ENCODE data around the gene CPT1A.
"Not testable (repeated sequence)": the region's sequence is repeated elsewhere in the genome, so short reads cannot be mapped to it uniquely, and the experiment has no call there.

CPT1A gene
- 34.4 to 84.0 (median 52.8) reads per million in 4 donors for total RNA-seq

DNA sequence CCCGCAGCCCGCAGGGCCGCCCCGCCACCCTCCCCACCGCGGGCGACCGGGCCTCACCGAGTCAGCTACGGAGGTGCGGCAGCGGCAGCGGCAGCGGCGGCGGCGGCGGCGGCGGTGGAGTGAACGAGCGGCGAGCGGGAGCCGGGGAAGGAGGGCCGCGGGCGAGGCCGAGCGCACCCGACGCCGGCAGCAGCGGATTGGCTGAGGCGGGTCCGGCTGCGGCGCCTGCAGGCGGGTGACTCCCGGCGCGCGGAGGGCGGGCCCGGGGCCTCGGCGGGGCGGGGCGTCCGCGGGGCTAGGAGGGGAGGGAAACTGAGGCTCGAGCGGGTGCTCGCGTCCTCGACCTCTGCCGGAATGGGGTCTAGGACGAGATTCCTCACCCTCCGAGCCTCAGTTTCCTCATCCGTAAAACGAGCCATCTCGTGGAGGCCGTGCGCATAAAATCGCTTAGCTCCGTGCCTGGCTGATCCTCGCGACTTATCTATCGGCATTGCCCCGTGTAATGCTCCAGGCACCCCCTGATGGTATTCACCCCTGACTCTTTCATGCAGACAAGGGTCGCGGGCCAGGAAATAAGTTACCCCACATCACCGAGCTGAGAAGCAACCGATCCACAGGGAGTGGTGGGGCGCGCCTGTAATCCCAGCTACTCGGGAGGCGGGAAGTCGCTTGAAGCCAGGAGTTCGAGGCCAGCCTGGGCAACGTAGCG is at the start of gene CPT1A:
CPT1A (minus strand) TSS at position 199 of the 709 bp plus-strand sequence. CDS start 26,442 bp downstream, outside the sequence.
- peak; percentile 52 to 77 (median 58) for DNase-seq

DNA sequence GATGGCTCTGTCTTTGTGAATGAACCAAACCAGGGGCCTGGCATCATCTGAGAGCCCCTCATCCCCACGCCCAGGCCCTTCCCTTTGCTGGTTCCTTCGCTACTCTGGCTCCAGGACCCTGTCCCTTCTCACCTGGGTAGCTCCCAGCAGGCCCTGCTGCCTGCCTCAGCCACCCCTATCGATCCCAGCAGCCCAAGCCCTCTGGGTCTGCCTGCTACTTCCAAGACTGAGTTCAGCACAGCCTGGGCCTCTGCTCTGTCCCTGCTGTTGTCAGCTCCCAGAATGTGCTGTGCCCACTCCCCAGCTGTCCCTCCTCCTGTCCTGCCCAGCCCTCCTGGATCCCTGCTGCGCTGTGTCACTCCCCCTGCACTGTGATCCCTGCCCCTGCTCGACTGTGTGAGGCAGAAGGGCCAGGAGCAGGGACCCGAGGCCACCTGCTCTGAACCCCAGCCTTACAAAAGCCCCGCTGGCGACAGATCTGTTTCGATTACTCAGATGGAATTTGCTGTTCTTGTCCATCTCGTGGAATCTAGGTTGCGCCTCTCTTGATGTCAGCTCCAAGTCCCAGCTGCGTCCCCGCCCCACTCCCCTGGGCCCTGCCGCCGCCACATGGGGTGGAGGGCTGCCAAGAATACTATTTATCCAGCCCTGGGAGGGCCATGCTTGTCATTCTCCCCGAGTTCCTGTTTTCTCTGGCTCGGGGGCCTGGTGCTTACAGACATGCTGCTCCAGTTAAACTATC is 48.9 kb upstream of the CPT1A start:
- no peak for DNase-seq

- DNase-seq, result no peak
Observed at GRCh38 chr11:68889948-68890446, 48.3 kb upstream of the CPT1A start.

DNA sequence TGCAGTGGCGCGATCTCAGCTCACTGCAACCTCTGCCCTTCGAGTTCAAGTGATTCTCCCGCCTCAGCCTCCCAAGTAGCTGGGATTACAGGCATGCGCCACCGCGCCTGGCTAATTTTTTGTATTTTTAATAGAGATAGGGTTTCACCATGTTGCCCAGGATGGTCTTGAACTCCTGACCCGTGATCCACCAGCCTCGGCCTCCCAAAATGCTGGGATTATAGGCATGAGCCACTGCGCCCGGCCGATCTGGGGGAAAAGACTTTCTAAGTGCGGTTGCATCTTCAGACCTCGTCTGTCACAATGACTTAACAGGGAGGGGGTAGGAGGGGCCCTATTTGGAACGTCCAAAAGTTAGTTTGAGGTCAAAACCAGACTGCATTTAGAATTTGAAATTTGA is 43.1 kb upstream of the CPT1A start:
- DNase-seq, result not testable (repeated sequence)

DNA sequence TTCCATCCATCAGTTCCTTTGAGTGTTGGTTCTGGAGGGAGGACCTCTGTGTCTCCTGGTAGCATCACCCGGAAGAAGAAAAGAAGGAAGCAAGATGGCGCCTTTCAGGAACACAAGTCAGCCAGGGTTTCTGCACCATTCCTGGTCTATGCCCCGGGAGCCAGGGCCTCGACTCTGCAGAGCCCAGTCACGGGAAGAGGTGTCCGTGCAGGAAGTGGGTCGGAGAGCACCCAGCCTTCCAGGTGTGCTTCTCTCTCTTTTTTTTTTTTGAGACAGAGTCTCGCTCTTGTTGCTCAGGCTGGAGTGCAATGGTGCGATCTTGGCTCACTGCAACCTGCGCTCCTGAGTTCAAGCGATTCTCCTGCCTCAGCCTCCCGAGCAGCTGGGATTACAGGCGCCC is 40.7 kb upstream of the CPT1A start:
- no peak for DNase-seq

- DNase-seq, result no peak
Observed at GRCh38 chr11:68881320-68881719, 39.6 kb upstream of the CPT1A start.

- DNase-seq, result no peak
Observed at GRCh38 chr11:68880851-68881250, 39.1 kb upstream of the CPT1A start.

DNA sequence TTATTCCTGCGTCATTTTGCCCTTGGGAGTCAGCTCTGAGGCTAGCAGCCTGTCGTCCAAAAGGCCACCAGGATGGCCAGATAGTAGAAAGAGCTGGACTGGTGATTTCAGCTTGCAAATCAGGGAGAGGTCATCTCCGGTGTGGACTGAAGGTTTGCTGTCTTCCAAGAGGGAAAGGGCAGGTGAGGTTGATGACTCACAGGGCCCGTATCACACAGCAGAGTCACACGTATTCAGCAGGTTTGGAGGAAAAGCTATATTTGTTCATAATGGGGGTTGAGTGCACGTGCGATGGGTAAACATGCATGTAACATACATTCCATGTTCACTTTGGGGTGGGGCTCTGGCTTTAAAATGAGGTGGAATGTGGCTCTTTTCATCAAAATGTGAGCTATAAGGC is 36.3 kb upstream of the CPT1A start:
- DNase-seq, result no peak

GRCh38 chr11:68872216-68873003 is 30.7 kb upstream of the CPT1A start:
- no peak for DNase-seq

GRCh38 chr11:68870470-68870869 is 28.8 kb upstream of the CPT1A start:
- DNase-seq, result no peak

DNA sequence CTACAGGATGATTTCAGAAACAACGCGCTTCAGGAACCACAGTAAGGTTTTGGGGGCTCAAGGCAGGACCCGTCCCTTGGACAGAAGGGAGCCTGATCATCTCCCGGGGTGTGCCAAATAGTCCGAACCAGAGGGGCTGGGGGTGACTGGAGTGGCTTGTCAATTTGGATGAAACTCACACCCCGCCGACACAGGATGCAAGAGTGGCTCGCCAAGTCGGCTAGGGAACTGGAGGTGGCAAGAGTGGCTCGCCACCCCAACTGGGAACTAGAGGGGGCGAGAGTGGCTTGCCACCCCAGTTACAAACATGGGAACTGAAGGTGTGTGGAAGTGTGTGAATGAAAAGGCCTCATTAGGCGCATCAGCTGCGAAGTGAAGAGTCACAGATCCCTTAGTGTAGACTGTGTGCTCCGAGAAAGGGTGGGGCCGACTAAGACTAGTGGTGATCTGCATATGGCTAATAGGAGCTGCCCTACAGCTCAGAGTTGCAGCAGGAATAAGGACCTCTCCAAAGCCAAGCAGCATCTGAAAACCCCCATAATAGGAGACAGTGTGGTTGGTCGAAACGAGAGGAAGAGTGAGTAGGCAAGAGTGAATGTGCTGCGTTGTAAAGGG is 26.6 kb upstream of the CPT1A start:
- no peak for DNase-seq

GRCh38 chr11:68867066-68867465 is 25.4 kb upstream of the CPT1A start:
- DNase-seq, result no peak

GRCh38 chr11:68865241-68865640 is 23.5 kb upstream of the CPT1A start:
- no peak for DNase-seq

DNA sequence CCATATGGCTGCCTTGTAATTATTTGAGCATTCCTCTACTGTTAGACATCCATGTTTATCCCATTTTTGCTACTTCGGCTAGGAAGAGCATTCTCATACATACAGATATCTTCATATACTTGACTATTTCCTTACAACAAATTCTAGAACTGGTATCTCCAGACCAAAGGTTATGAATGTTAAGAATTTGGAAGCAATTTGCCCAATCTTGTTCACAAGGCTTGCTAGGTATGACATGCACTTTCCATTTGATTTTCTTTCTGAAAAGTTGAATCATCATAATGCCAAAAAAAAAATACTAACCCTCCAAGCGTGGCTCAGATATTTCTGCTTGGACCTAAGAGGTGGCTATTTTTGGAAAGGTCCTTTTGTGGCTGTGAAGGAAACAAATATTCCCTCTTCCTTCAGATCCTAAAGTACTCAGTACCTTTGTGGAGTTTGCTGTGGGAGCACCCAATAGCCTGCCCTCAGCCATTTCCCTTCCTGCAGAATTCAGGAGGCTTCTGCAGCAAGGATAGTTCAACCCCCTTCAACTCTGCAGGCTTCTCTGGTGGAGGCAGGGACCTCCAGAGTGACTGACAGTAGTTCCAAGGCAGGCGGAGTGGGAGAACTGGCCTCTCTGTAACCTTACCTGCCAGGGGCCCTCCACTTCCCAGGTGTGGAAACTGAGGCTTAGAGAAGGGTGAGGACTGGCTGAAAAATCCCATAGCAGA is 22.0 kb upstream of the CPT1A start:
- DNase-seq, result no peak

- no peak for DNase-seq
Observed at GRCh38 chr11:68862421-68862820, 20.7 kb upstream of the CPT1A start.

GRCh38 chr11:68859123-68859522 is 17.4 kb upstream of the CPT1A start:
- DNase-seq, result no peak

DNA sequence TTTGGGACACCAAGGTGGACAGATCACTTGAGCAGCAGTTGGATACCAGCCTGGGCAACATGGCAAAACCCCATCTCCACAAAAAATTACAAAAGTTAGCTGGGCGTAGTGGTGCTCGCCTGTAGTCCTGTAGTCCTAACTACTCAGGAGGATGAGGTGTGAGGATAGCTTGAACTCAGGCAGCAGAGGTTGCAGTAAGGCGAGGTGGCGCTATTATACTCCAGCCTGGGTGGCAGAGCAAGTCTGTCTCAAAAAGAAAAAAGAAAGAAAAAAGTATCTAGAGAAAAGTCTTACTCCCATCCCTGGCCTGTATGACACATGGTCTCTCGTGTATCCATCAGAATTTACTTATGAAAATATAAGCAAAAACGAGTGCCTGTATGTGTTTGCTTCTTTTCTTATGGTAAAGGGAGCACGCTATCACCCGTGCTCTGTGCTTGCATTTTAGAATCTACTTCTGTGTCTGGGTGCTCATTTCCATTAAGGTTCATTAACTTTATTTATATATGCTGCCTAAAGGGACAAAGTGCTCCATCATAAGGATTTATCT is 15.4 kb upstream of the CPT1A start:
- DNase-seq, result no peak

DNA sequence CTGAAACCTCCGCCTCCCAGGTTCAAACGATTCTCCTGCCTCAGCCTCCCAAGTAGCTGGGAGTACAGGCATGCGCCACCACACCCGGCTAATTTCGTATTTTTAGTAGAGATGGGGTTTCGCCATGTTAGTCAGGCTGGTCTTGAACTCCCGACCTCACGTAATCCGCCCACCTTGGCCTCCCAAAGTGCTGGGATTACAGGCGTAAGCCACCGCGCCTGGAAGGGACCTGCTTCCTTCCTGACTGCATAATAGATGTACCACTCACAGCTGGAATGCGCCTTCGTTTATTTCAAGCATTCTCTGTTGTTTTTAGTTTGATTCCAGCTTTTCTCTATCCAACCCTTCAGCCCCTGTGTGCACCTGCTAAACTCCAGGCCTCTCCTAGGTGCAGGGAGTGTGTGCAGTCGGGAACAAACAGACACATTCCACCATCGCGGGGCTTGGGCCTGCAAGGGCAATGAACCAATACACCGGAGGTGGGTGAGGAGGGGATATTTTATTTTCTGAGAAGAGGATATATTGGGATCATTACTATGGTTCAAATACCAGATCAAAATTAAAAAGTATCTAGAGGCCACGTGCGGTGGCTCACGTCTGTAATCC is 14.8 kb upstream of the CPT1A start:
- not testable (repeated sequence) for DNase-seq

- peak in 1 of 5 donors; percentile 26 for DNase-seq
Observed at GRCh38 chr11:68855205-68855981, 13.7 kb upstream of the CPT1A start.

DNA sequence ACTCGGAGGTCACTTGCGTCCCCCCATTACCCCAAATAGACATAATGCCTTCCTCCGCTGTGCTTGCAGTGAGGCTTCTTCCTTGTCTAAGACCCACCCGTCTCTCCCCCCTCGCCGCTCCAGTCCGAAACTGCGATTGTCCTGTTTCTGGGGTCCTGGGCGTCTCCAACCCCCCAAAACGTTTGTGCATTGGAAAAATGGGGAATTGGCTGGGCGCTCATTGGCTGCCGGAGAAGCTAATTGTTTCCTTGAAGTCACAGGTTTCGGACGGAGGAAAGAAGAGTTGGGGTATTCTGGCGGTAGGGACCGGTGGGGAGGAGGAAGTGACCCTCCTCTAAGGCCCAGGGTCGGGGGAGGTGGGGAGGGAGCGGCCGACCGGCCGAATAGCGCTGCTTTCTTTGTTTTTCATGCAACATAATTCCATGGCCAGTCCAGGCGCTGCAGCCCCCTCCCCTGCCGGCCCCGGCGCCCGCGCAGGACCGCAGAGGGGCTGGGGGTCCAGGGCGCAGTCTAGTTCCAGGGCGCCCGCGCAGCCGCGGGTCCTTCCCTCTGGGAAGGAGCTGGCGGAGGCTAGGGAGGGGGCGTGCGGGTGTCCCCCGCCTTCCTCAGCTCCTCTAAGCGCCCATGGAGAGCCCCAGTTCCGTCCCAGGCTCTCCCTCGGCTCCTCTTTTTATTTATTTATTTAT is 12.7 kb upstream of the CPT1A start:
- DNase-seq, result no peak

Measured in T-helper 1 cell (primary cell).